NCI-H69 (cell line): ENCODE data around the gene LRRC51.

Experiments
- DNase-seq: peaks from one replicate; lab custom pipeline; 2025; lab: John Stamatoyannopoulos, UW

The LRRC51 gene

DNA sequence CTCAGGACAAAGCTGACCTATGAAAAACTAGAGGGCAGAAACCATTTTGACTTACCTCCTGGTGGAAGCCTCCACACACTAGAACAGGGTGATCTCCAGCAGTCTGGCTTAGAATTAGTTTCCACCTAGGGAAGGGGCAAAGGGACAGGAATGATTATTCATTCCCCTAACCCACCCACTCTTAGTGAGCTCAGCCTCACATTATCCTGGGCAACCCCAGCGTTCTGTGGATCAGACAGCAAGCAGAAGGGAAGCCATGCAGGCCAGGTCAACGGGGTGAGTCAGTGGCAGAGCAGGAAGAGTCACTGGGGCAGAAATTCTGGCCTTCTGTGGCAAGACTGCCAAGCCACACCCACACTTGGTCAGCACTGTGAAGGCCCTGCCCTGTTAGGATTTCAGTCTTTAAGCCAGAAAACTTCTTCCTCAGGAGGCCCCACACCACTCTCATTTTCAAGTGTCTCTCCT, 10.8 kb upstream of the LRRC51 start:
- no peak for DNase-seq

DNA sequence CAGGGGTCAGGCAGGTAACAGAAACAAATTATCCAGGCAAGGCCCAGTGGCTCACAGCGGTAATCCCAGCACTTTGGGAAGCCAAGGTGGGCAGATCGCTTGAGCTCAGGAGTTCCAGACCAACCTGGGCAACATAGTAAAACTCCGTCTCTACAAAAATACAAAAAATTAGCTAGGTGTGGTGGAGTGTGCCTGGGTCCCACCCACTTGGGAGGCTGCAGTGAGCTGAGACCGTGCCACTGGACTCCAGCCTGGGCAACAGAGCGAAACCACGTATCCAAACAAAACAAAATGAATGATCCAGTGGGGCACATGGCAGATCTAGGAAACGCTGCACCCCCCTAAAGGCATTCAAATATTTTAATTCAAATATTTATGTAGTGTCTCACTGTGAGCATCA, 10.2 kb upstream of the LRRC51 start:
- no peak for DNase-seq

DNA sequence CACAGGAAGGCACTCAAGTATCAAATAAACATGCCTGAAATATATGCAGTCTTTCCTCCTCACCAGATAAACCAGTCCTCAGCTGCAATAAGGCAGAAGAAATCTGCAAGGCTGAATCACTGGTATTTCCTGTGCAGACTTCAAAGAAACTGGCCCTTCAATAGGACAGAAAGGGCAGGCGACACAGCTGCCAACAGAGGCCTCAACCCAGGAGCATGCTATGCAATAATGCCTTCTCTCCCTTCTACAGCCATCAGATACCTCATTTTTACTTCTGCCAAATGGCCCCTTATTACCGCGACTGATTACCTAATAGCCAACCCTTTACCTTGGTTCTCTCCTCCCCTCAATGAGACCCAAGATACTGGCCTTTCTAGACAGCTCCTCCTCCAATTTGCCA, 8.3 kb upstream of the LRRC51 start:
- no peak for DNase-seq

DNA sequence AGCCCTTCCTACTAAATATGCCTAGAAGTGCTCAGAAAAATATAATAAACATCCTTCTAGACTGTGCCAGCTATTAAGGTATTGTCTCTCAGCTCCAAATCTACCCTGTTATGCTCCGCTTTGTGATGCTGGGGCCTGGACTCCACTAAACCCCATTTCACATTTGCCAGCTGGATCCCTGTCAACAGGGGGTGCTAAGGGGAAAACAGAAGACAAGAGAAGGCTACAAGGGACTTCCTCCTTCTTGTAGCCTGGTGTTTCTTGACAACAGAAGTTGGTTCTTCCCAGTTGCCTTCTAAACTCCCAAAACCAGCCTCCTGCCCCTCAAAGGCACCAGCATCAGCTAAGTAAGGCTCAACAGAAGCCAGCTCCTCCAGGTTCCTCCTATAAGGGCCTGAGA, 5.5 kb upstream of the LRRC51 start:
- DNase-seq = no peak

DNA sequence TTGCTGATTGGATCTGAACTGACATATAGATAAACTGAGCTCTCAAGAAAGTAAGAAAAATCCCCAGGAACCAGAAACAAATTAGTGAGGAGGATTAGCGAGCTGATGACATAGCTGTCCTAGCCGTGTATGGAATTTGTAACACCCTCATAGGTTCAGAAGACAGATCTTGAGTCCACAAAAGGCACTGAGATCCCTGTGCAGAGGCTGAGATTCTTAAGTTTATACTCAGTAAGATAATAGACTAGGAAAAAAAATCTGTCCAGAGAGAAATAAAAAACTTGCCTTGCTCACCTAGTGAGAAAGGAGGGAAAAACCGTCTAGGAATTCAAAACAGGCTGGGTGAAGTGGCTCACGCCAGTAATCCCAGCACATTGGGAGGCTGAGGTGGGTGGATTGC, 4.9 kb upstream of the LRRC51 start:
- no peak for DNase-seq

DNA sequence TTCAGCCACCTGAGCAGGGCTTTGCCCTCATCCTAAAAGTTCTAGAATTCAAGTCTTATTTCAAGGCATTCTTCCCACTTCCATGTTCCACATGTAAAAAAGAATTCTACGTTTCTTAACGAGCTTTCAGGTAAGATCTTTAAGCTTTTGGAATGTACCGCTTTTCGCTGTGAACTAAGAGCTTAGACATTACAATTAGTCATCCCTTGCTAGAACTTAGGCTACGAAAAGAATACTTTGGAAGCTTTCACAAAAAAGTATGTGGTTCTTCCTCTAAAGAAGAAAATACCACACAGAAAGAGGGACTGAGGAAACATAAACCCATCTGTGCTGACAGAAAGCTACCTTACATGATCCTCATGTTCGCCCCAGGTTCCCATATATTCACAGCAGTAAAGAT, 2.2 kb upstream of the LRRC51 start:
- no peak for DNase-seq

DNA sequence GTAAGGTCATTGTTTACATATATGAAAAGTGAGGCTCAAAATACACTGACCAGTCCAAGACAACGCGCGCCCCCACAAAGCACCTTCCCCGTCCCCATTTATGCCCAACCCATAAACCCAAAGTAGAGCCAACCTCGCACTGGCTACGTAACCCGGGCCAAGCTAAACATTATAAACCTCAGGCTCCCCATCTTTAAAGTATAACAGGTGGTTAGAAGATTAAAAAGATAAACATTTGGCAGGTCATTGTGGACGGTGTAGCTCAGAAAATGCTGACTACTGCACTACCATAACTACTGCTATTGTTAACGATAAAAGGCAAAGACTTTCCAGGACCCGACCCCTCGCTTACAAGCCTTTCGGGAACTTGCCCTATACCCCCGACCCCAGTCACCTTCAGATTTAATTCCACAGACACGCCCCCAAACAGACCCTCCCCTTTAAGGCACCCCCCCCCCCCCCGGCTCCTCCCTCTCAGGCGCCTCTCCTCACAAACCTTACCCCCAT, 778 bp upstream of the LRRC51 start:
- DNase-seq = peak; percentile 64

DNA sequence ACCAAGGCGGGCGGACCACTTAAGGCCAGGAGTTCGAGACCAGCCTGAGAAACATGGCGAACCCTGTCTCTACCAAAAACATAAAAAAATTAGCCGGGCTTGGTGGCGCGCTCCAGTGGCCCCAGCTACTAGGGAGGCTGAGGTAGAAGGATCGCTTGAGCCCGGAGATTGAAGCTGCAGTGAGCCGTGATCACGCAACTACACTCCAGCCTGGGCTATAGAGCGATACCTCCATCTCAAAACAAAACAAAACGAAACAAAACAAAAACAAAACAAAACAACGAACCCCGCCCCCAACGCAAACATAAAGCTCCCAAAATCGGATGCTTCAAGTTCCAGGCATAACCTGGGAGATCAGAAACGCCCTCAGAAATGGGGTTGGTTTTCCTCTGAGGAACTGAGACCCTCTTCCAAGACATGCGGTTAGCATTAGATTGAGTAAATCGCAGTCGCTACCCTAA, 564 bp downstream of the LRRC51 start:
- no peak for DNase-seq

DNA sequence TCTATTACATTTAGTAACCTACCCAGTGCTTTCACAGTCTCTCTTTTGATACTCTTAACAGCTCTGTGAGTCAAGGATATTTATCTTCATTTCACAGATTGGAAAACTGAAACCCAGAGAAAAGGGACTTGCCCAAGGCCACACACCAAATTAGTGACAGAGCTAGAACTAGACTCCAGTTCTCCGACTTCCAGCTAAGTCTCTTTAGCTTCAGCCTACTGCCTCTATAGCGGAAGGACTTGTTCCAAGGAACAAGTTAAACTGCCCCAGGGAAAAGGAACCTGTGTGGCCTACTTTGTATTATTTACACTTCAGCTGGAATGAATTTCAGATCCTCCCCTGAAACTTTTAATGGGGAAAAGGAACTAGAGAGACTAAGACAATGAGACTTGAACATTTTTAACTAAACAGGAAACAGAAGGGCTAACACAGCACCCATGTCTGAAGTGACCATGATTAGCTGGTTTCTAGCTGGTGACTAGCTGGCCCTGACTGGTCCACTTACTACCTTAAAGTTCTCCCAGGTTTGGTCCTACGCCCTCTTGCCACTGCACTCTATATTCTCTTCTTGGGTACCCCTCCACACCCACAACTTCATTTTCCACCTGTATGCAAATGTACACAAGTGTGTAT, 1.3 kb downstream of the LRRC51 start:
- no peak for DNase-seq

DNA sequence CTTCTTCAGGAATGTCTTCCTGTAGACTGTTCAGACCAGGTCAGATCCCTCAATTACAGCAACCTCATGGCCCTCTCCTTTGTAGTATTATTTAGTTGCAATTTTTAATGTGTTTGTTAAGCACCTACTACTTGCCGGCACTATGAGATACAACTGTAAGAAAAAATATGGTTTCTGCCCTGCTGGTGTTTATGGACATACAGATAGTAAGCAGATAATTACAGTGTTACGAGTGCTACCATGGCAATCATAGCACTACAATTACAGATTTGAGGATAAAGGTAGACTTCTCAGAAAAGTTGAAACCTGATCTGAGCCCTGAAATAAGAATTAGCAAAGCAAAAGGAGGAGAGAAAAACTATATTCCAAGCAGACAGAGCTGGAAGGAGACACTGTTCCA, 2.8 kb downstream of the LRRC51 start:
- peak; percentile 65 for DNase-seq

DNA sequence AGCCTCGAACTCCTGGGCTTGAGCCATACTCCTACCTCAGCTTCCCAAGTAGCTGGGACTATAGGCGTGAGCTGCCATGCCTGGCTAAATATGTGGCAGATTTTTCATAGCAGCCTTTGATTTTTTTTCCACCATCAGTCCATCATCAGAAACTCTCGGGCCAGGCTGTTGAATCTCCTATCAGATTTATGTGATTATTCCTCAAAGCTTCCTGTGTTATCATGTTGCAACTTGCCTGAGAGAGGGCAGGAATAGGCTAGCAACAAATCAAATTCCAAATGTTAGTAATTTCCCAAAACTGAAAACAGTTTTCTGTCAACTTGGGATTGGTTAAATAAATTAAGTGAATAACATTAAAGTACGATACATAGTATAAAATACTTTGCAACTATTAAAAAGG, 3.4 kb downstream of the LRRC51 start:
- DNase-seq = peak; percentile 34

DNA sequence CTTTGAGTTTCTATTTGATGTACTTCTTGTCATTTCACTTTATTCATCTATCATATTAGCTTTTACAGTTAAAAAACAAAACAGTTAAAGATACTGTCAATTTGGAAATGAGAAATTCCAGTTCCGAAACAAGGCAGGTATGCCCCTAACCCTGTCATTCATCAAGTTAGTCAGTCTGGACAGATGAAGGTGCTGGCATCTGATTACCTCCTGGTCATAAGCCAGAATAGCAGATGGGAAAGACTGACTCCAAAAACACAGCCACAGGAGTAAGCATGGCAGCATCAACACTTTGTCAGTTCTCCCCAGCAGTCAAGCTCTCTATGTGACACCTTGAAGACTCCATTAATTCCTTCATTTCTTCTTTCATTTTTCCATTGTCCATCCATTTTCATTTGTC, 4.3 kb downstream of the LRRC51 start:
- peak; percentile 68 for DNase-seq

DNA sequence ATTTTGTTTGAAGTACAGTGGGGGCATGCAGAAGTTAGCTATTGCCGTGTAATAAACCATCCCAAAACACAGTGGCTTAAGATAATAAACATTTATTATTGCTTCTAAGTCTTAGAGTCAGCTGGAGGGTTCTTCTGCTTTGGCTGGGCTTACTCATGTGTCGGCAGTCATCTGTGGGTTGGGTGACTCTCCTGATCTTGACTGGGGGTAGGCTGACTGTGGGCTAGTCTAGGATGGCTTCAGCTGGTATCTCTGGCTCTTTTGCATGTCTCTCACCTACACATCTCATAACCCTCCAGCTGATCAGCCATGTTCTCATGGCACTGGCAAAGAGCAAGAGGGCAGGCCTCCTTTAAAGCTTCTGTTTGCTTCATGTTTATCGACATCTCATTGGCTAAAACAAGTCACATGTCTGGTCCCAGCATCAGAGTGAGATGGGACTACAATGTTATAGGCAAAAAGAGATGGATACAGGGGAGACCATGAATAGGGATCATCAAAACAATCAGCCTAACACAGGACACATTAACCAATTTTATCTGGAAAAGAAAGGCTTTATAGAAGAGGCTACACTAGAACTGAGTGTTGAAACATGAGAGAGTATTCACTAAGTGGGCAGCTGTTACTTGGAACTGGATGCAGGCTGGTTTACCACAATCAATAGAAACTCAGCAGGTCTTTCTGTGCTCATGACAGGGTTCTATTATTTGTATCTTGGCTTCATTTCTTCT, 5.1 kb downstream of the LRRC51 start:
- DNase-seq = peak; percentile 53

DNA sequence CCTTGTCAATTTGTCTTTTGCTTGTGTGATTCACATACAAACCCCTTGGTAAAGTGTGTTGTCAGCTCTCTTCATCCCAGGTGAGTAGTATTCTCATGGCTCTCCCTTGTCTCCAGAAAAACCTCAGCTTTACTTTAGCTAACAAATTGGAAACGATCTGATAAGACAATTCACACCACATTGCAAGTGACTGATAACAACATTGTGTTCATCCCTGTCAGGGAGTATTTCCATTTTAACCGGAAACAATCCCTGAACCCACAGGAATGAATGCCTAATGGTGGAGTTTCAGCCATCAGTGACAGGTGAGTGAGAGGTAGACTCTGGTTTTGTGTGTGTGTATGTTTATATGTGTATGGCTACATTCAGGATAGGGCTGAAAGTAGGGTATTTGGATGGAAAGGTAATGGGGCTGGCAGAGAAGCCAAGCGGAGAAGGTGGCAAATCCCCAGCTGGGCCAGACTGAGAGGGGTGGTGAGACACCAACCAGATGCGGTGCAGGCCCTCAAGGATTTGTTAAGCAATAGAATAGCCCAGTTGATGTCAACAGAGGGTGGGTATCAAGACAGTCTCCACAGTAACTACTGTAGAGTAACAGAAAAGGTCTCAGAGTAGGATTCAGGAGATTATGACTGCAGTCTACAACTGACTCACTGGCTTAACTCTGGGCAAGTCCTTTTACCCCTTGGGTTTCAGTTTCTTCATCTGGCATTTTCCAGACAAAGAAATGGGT, 7.6 kb downstream of the LRRC51 start:
- DNase-seq = no peak

DNA sequence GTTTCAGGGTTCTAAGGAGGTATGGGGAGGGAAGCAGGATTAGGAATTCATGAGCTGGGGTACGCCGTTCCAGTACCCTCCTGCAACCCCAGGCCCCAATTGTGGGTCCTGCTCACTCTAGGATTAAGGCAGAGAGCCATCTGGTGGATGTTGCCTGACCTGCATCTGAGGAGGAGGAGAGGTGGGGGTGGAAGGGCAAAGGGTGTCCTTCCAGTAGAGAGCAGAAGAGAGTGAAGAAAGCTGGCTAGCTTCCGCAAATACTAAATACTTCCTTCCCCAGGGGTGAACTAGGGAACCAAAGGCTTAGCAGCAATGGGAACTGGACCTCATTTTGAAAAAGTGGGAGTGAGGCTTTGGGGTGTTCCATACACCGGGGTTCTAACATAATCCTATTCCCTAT, 10.6 kb downstream of the LRRC51 start:
- peak; percentile 81 for DNase-seq

DNA sequence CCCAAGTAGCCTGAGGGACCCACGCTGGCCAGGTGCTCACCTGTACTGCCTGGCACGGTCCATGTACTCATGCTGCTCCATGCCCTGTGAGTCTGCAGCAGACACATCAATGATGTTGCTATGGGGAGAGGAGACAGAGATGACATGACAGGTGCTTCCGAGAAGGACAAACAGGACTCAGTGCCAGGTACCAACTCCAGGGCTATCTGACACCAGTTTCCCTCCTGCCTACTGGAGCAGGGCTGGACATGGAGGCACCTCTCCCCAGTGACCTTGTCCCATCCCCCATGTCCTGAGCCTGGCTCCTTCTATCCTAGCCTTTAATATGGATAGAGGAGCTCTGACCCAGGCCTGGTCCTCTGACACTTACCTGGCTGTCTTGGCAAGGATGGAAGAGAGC, 18.1 kb downstream of the LRRC51 start:
- no peak for DNase-seq

DNA sequence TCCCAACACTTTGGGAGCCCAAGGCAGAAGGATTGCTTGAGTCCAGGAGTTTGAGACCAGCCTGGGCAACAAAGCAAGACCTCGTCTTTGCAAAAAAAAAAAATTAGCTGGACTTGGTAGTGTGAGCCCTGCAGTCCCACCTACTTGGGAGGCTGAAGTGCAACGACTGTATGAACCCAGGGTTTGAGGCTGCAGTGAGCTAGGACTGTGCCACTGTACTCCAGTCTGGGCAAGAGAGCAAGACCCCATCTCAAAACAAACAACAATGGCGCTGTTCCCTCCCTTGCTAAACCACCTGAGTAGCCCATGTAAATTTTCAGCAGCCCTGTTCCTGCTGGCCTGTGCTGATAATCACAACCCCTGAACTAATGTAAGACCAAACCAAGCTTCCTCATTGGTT, 19.4 kb downstream of the LRRC51 start:
- no peak for DNase-seq

DNA sequence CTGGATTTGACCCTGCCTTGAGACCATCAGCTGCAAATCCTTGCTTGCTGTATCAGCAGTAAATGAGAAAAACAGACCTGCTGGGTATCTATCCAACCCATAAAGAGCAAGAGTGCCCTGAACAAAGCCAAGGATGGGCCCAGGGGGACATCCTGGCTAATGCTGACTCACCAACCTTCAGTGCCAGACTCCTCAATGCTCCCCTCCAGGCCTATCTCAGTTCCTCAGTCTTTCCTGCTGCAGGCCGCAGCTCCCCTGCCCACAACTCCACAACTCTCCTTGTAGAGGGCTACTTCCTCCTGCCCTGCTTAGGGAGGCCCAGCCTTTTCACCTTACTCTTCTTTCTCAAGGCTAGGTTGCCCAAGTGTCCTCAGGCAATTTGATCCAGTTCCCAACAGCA, 19.8 kb downstream of the LRRC51 start:
- DNase-seq = no peak

DNA sequence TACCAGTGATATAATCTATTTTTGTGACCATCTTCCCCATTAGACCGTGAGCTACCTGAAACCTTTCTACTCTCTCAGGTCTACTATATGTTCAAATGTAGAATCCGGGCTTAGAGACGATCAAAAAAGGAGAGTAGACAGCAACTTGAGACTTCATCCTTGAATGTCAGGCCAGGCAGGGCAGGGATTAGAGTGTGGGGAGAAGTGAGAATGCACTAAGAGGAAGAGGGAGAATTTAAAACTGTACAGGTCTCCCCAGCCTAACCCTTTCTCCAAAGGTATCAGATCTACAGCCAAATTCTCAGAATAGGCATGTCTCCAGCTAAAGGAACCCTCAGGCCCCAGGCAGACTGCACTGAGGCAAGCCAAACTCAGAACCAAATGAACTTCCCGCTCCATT, 21.5 kb downstream of the LRRC51 start:
- no peak for DNase-seq

DNA sequence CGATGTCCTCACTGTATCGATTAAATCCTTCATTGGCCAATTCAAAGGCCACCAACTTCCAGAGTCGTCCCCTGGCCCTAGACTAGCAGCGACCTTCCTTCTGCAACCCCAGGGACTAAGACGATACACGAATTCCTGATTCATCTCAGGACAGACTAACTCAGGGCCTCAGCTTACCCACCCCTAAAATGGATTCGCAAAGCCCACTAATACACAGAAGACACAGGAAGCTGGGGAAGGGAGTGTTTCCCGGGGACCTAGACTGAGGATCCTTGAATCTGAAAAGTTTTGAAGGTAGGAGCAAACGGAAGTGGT, 21.9 kb downstream of the LRRC51 start:
- DNase-seq = no peak

DNA sequence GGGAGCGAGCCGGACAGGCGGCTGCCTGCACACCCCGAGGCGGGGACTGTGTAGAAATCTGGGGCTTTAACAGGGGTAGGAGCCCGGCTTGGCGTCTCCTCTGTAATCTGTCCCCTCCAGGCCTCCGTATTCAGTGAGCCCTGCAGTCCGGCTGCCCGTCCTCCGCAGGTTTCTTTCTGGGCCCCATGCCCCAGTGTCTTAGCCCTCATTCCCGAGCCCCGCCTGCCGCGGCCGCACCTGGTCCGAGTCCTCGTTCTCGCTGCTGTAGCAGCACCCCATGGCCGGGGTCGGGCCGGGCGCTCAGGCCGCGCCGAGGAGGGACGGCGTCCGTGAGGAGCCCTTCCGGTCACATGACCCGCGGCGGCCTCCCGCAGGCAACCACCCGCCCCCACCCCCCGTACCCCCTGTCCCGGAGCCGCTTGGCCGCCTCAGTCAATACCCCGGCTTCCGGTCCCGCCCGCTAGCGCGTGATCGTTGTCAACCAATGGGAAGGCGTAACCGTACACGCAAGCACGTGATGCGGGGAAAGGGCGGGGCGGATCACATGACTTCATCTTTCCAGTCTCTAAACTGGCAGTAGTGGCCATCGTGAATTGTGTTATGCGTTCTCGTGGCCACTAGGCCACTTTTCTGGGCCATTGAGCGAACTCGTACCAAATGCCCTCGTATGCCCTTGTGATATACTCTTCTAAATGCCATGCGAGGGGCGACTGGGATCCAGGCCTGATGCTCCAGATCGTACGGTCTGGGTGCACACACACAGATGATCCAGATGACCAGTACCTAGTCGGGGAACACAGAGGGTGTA, 22.5 kb downstream of the LRRC51 start, which contains the start of gene LAMTOR1:
LAMTOR1 (minus strand) TSS at position 352 of the 808 bp plus-strand sequence; CDS start at position 279, 73 bp downstream.
- DNase-seq = peak; percentile 100

DNA sequence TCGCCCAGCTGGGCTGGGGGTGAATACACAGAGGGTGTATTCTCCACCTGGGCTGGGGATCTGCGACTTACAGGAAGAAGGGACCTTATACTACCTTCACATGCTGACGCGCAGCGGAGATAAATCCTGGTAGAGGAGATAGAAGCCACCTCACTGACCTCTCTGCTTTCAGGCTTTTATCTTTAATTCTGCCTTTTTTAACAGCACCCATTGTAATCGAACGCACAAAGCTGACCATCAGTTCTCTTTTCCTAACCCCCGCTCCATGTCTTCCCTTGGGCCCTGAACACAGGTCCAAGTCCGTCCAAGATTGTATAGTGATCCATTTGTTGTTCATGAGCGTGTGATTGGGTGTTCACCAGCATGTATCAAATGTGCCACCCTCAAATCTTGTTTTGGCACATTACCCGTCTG, 23.1 kb downstream of the LRRC51 start:
- DNase-seq = no peak
